ENCODE data around the gene ITPRID1. TPM values are rescaled to one million over a fixed set of nuclear protein-coding genes. Genes with fewer than 3 reads are reported as not detected.

ITPRID1 gene
- total RNA-seq, 1 donor from 2014 or later = not detected

DNA sequence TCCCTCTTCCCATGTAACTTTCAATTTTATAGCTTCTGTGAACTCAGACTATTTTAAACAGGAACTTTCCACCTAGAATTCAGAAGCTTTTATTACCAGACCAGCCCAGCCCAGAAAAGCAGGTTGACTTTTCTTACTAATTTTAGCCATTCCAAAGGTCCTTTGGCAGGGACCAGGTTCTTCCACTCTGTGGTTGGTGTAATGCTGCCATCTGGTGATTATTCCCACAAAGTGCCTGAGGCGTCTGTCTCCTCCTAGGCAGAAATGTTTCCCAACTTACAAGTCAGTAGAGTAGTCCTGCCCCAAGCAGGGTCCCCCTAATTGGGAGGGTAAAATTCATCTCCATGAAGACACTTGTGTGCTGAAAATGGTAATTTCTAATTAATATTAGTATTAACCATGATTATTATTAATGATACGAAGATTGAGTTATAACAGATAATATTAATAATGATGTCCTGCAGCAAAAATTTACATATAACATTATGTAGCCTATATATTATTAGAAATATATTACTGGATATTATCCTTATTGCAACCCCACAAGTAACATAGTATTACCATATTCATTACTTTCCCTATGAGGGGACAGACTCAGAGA, 120.1 kb downstream of the ITPRID1 start:
- no peaks in the 10 kb centered on the region for H3K9me3 Mint-ChIP-seq
- no peak overlapping the region for H3K27ac Mint-ChIP-seq
- H3K4me1 Mint-ChIP-seq = no peaks in the 10 kb centered on the region
- H3K36me3 Mint-ChIP-seq = no peaks in the 10 kb centered on the region
- TF ChIP-seq, protein P1, sequence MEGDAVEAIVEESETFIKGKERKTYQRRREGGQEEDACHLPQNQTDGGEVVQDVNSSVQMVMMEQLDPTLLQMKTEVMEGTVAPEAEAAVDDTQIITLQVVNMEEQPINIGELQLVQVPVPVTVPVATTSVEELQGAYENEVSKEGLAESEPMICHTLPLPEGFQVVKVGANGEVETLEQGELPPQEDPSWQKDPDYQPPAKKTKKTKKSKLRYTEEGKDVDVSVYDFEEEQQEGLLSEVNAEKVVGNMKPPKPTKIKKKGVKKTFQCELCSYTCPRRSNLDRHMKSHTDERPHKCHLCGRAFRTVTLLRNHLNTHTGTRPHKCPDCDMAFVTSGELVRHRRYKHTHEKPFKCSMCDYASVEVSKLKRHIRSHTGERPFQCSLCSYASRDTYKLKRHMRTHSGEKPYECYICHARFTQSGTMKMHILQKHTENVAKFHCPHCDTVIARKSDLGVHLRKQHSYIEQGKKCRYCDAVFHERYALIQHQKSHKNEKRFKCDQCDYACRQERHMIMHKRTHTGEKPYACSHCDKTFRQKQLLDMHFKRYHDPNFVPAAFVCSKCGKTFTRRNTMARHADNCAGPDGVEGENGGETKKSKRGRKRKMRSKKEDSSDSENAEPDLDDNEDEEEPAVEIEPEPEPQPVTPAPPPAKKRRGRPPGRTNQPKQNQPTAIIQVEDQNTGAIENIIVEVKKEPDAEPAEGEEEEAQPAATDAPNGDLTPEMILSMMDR (IDR thresholded peaks at IDR 0.05; ENCODE audit: unreplicated experiment) = no peak
- DNase-seq (ENCODE audit: low spot score in 2 of 2, unreplicated experiment in 2 of 2) = peak; percentile 28 to 55
- no peak overlapping the region for H3K4me3 Mint-ChIP-seq
- H3K27me3 Mint-ChIP-seq (ENCODE audit: low read depth) = peaks cover 20% of the 10 kb centered on the region

DNA sequence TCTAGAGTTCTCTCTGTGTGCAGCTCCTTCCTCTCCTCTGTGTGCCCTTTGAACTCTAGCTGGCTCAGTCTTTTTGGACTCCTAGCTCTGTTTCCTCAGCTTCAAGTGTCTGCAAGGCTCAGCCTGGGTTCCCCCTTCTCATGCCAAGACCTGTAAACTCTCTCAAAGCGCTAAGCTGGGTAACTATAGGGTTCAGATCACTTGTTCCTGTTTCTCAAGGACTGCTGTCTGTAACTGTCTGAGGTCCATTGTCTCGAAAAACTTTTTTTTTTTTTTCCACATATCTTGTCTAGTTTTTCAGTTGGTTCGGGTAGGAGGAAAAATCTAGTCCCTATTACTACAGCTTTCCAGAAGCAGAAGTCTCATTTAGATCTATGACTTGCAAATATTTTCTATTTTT, 126.5 kb downstream of the ITPRID1 start:
- H3K9me3 Mint-ChIP-seq = no peaks in the 10 kb centered on the region
- TF ChIP-seq, protein P1 (IDR thresholded peaks at IDR 0.05; ENCODE audit: unreplicated experiment) = no peak
- no peaks in the 10 kb centered on the region for H3K36me3 Mint-ChIP-seq
- peaks cover 24% of the 10 kb centered on the region for H3K27me3 Mint-ChIP-seq (ENCODE audit: low read depth)
- DNase-seq (ENCODE audit: low spot score in 2 of 2, unreplicated experiment in 2 of 2) = no peak
- H3K4me1 Mint-ChIP-seq = no peaks in the 10 kb centered on the region
- no peak overlapping the region for H3K27ac Mint-ChIP-seq
- H3K4me3 Mint-ChIP-seq = no peak overlapping the region

DNA sequence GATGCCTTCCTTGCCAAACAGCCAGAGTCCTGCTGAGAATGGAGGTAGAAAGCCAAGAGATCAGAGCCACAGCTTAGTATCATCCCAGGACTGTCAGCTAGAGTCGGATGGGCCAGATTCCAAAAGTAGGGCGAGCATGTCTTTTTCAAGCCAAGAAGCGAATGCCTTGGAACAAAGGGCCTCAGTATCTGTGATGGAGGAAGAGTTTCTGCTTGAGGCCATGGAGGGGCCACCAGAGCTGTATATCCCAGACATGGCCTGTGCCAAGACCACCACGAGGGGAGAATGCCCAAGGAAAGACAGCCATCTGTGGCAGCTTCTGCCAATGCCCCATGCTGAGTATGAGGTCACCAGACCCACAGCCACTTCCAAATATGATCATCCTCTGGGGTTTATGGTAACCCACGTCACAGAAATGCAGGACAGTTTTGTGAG, 128.8 kb downstream of the ITPRID1 start:
- TF ChIP-seq, protein P1 (IDR thresholded peaks at IDR 0.05; ENCODE audit: unreplicated experiment) = no peak
- Mint-ChIP-seq H3K27ac (no peak overlapping the region), H3K4me3 (no peak overlapping the region), H3K9me3 (no peaks in the 10 kb centered on the region), H3K36me3 (no peaks in the 10 kb centered on the region), H3K27me3 (ENCODE audit: low read depth) (peaks cover 17% of the 10 kb centered on the region), H3K4me1 (no peaks in the 10 kb centered on the region)
- DNase-seq (ENCODE audit: low spot score in 2 of 2, unreplicated experiment in 2 of 2) = no peak

DNA sequence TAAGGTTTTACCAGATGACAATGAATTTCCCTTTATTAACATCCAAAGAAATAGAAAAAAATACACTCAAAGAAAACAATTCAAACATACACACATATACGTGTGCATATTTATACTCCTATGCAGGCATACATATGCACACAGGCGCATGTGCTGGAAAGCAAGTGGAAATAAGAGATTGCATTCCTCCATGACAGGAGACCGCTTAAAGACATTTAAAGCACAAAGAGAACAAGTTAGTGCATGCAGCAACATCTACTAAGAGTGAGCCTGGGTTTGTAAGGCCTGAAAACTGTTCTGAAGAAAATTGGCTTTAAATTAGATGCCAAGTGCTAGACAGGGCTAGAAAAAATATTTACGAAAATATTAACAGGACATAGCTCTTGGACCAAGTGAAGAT, 133.1 kb downstream of the ITPRID1 start:
- DNase-seq (ENCODE audit: low spot score in 2 of 2, unreplicated experiment in 2 of 2) = no peak
- no peaks in the 10 kb centered on the region for H3K36me3 Mint-ChIP-seq
- TF ChIP-seq, protein P1 (IDR thresholded peaks at IDR 0.05; ENCODE audit: unreplicated experiment) = no peak
- H3K27ac Mint-ChIP-seq = no peak overlapping the region
- H3K4me3 Mint-ChIP-seq = no peak overlapping the region
- peaks cover 7% of the 10 kb centered on the region for H3K27me3 Mint-ChIP-seq (ENCODE audit: low read depth)
- H3K4me1 Mint-ChIP-seq = no peaks in the 10 kb centered on the region
- H3K9me3 Mint-ChIP-seq = no peaks in the 10 kb centered on the region

DNA sequence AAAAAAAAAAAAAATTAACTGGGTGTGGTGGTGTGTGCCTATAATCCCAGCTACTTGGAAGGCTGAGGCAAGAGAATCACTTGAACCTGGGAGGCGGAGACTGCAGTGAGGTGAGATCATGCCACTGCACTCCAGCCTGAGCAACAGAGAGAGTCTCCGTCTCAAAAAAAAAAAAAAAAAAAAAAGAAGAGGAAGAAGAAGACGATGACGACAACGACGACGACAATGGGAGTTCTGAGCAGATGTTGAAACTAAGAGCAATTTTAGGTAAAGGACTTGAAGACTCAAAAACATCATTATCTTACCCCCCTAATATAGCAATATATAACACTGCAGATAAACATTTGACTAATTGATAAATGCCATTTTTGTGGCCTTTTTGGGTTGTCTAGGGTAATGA, 133.6 kb downstream of the ITPRID1 start:
- no peak for DNase-seq (ENCODE audit: low spot score in 2 of 2, unreplicated experiment in 2 of 2)
- Mint-ChIP-seq H3K27me3 (ENCODE audit: low read depth) (peaks cover 3% of the 10 kb centered on the region), H3K36me3 (no peaks in the 10 kb centered on the region), H3K4me1 (no peaks in the 10 kb centered on the region), H3K9me3 (no peaks in the 10 kb centered on the region), H3K4me3 (no peak overlapping the region), H3K27ac (no peak overlapping the region)
- TF ChIP-seq, protein P1 (IDR thresholded peaks at IDR 0.05; ENCODE audit: unreplicated experiment) = no peak

DNA sequence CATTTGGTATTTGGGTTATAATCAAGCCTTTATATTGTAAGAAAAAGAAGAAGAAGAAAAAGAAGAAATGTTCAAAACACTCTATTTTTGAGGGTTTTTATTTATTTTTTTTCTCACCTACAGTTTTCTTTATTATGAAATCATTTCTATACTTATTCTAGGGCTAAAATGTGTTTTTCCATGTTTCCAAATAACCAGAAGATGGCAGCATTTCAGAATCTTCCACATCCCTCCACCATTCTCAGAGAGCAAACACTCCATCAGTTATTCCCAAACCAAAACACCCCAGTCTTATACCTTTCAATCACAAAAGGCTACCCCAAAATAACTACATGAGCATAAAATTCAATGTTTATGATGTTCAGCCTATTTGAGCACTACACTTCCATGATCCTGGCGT, 134.4 kb downstream of the ITPRID1 start:
- Mint-ChIP-seq H3K4me3 (no peak overlapping the region), H3K4me1 (no peaks in the 10 kb centered on the region), H3K27me3 (ENCODE audit: low read depth) (peaks cover 2% of the 10 kb centered on the region), H3K27ac (no peak overlapping the region), H3K36me3 (no peaks in the 10 kb centered on the region), H3K9me3 (no peaks in the 10 kb centered on the region)
- TF ChIP-seq, protein P1 (IDR thresholded peaks at IDR 0.05; ENCODE audit: unreplicated experiment) = peak; percentile 32
- DNase-seq (ENCODE audit: low spot score in 2 of 2, unreplicated experiment in 2 of 2) = no peak

Measured in mesothelial cell of epicardium (in vitro differentiated cells).